CD1c-positive myeloid dendritic cell (primary cell): ENCODE data around the gene FOXL3.

Experiments used
- DNase-seq: peaks from one replicate; pipeline ENCODE4 v3.0.0-alpha.2; 2016; ENCODE audit errors: extremely low spot score

Gene FOXL3

GRCh38 chr7:338295-339061 lies 48.5 kb downstream of the FOXL3 start:
- DNase-seq: no peak

GRCh38 chr7:339062-339342 lies 49.0 kb downstream of the FOXL3 start:
- no peak for DNase-seq

- no peak for DNase-seq
These were observed 49.7 kb downstream of the FOXL3 start for GRCh38 chr7:339696-340095.

GRCh38 chr7:340200-340937 lies 50.4 kb downstream of the FOXL3 start:
- DNase-seq: no peak
